Type B pancreatic cell (in vitro differentiated cells): ENCODE measurements around the gene TUBB. TPM values are rescaled to one million over a fixed set of nuclear protein-coding genes. Genes with fewer than 3 reads are reported as not detected.

Experiments used
- DNase-seq: peaks from one replicate; pipeline ENCODE4 v3.0.0; 2021; ENCODE audit warnings: mixed read lengths; ENCODE audit not compliant: unreplicated experiment; ENCODE audit errors: extremely low spot score
- H3K27ac Mint-ChIP-seq: 2 replicates; pipeline ENCODE4 v1.8.0; 2021; ENCODE audit warnings: mild to moderate bottlenecking, mixed read lengths
- H3K27me3 Mint-ChIP-seq: 2 replicates; pipeline ENCODE4 v1.8.0; 2021; ENCODE audit warnings: mixed read lengths
- H3K36me3 Mint-ChIP-seq: 2 replicates; pipeline ENCODE4 v1.8.0; 2021; ENCODE audit warnings: mixed read lengths
- H3K4me1 Mint-ChIP-seq: one replicate; pipeline ENCODE4 v1.8.0; 2021; ENCODE audit warnings: mixed read lengths; ENCODE audit not compliant: unreplicated experiment
- H3K4me3 Mint-ChIP-seq: 2 replicates; pipeline ENCODE4 v1.8.0; 2021; ENCODE audit warnings: mild to moderate bottlenecking, mixed read lengths
- H3K9me3 Mint-ChIP-seq: 2 replicates; pipeline ENCODE4 v1.8.0; 2021; ENCODE audit warnings: mixed read lengths
- CTCF ChIP-seq: fragments of 200-600 bp; sonication (generic); conservative IDR thresholded peaks from 2 replicates; pipeline ENCODE4 v1.5.0; 2021; ENCODE audit warnings: antibody characterized with exemption, mild to moderate bottlenecking
- total RNA-seq: library from RNA; stranded (reverse); gene quantifications from 2 replicates; pipeline ENCODE4 v1.2.1, GENCODE V29; 2021; ENCODE audit warnings: low replicate concordance

The TUBB gene
- total RNA-seq, 1 donor from 2014 or later, result 1,225 TPM

GRCh38 chr6:30690403-30691207 lies 29.5 kb upstream of the TUBB start, which contains the start of gene NRM:
Gene NRM (minus strand): TSS chr6:30690984. CDS start chr6:30690974, 10 bp downstream.
- H3K9me3 Mint-ChIP-seq, result no peaks in the 10 kb centered on the region
- H3K4me3 Mint-ChIP-seq, result peak within 1 kb of the TSS; percentile 96

GRCh38 chr6:30691208-30691847 lies 28.8 kb upstream of the TUBB start:
- no peaks in the 10 kb centered on the region for H3K9me3 Mint-ChIP-seq
- peak overlapping the region; percentile 80 for H3K27ac Mint-ChIP-seq
- H3K4me3 Mint-ChIP-seq, result peak overlapping the region; percentile 92
- TF ChIP-seq CTCF, result no peak
- no peak for DNase-seq
- peaks cover 34% of the 10 kb centered on the region for H3K4me1 Mint-ChIP-seq
- no peaks in the 10 kb centered on the region for H3K27me3 Mint-ChIP-seq
- H3K36me3 Mint-ChIP-seq, result peaks cover 4% of the 10 kb centered on the region

More at GRCh38 chr6:30690403-30691207, 29.5 kb upstream of the TUBB start, which contains the start of gene NRM:
- H3K27ac Mint-ChIP-seq, result peak within 1 kb of the TSS; percentile 83
- H3K27me3 Mint-ChIP-seq, result no peaks in the 10 kb centered on the region
- peaks cover 4% of the 10 kb centered on the region for H3K36me3 Mint-ChIP-seq
- TF ChIP-seq CTCF, result no peak
- H3K4me1 Mint-ChIP-seq, result peaks cover 38% of the 10 kb centered on the region
- DNase-seq, result peak; percentile 90

- Mint-ChIP-seq H3K36me3 (no peaks in the 10 kb centered on the region), H3K27ac (no peak overlapping the region), H3K9me3 (no peaks in the 10 kb centered on the region), H3K4me3 (no peak overlapping the region), H3K27me3 (no peaks in the 10 kb centered on the region), H3K4me1 (peaks cover 4% of the 10 kb centered on the region)
- no peak for TF ChIP-seq CTCF
- DNase-seq, result no peak
Observed at GRCh38 chr6:30696432-30696831, 23.7 kb upstream of the TUBB start.

GRCh38 chr6:30700340-30700739 lies 19.8 kb upstream of the TUBB start:
- no peaks in the 10 kb centered on the region for H3K9me3 Mint-ChIP-seq
- no peak for TF ChIP-seq CTCF
- no peak for DNase-seq
- no peaks in the 10 kb centered on the region for H3K27me3 Mint-ChIP-seq
- no peaks in the 10 kb centered on the region for H3K4me1 Mint-ChIP-seq
- peaks cover 25% of the 10 kb centered on the region for H3K36me3 Mint-ChIP-seq
- peak overlapping the region; percentile 82 for H3K27ac Mint-ChIP-seq
- no peak overlapping the region for H3K4me3 Mint-ChIP-seq

- no peak for TF ChIP-seq CTCF
- no peaks in the 10 kb centered on the region for H3K27me3 Mint-ChIP-seq
- no peaks in the 10 kb centered on the region for H3K9me3 Mint-ChIP-seq
- DNase-seq, result no peak
- H3K4me3 Mint-ChIP-seq, result no peak overlapping the region
- H3K27ac Mint-ChIP-seq, result no peak overlapping the region
- H3K4me1 Mint-ChIP-seq, result no peaks in the 10 kb centered on the region
- peaks cover 34% of the 10 kb centered on the region for H3K36me3 Mint-ChIP-seq
Observed at GRCh38 chr6:30703011-30703410, 17.1 kb upstream of the TUBB start.
